NT2/D1 (cell line): ENCODE results near the gene NIPBL.

Experiments
- SUZ12 ChIP-seq: IDR thresholded peaks from 2 replicates; pipeline ENCODE4 v1.6.1; 2011; ENCODE audit not compliant: insufficient read length, insufficient read depth; ENCODE audit errors: extremely low read depth
- YY1 ChIP-seq: IDR thresholded peaks from 2 replicates; pipeline ENCODE4 v1.6.1; 2011; ENCODE audit not compliant: insufficient read length, insufficient read depth
- ZNF274 ChIP-seq: IDR thresholded peaks from 2 replicates; pipeline ENCODE4 v1.6.1; 2011; ENCODE audit warnings: mild to moderate bottlenecking, low read depth, low read length

DNA sequence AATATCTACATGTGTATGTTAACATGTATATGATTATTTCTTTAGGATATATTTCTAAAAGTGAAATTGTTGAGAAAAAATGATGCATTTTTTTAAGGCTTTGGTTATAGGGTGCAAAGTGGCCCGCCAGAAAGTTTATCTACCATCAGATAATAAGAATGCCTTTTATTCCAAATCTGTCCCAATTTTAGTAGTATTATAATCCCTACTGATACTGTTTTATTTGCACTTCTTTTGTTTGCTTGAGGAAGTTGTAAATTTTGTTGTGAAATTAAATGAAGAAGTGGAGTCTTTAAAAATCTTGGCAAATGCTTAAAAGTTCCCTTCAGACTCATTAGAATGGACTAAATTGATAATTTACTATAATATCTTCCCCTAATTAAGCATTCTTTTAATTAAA, 73.0 kb downstream of the NIPBL start:
- no peak for TF ChIP-seq ZNF274
- no peak for TF ChIP-seq YY1
- TF ChIP-seq SUZ12: no peak
